Glomerular endothelial cell (primary cell): ENCODE measurements around the gene CHST3. TPM values are rescaled to one million over a fixed set of nuclear protein-coding genes. Genes with fewer than 3 reads are reported as not detected.

Experiments
- DNase-seq: peaks from one replicate; pipeline ENCODE4 v3.0.0-alpha.2; 2011; ENCODE audit warnings: low read depth, low spot score; ENCODE audit errors: extremely low read depth
- total RNA-seq: library from RNA; depleted of rRNA; stranded (reverse); fragments of >200 nt; gene quantifications from 2 replicates; pipeline ENCODE4 v1.2.3, GENCODE V29; 2015

Gene CHST3
- total RNA-seq, 1 donor from 2014 or later, result 10.6 TPM

- DNase-seq, result no peak
Measured at GRCh38 chr10:72009051-72009424, 44.8 kb downstream of the CHST3 start.

- DNase-seq, result peak; percentile 12
Measured at GRCh38 chr10:72009425-72010081, 45.4 kb downstream of the CHST3 start.

- DNase-seq, result no peak
Measured at GRCh38 chr10:72010234-72010973, 46.2 kb downstream of the CHST3 start.

- DNase-seq, result no peak
Measured at GRCh38 chr10:72011016-72011415, 46.8 kb downstream of the CHST3 start.

GRCh38 chr10:72011468-72011867, 47.3 kb downstream of the CHST3 start:
- no peak for DNase-seq

- no peak for DNase-seq
Measured at GRCh38 chr10:72011976-72012512, 47.8 kb downstream of the CHST3 start.

- DNase-seq, result no peak
Measured at GRCh38 chr10:72012796-72013195, 48.6 kb downstream of the CHST3 start.

- no peak for DNase-seq
Measured at GRCh38 chr10:72013202-72013945, 49.2 kb downstream of the CHST3 start.

- DNase-seq, result no peak
Measured at GRCh38 chr10:72014197-72014596, 50.0 kb downstream of the CHST3 start.

- DNase-seq, result no peak
Measured at GRCh38 chr10:72014785-72015480, 50.7 kb downstream of the CHST3 start.

- DNase-seq, result no peak
Measured at GRCh38 chr10:72015841-72016240, 51.6 kb downstream of the CHST3 start.

- DNase-seq, result no peak
Measured at GRCh38 chr10:72016608-72017300, 52.6 kb downstream of the CHST3 start.

GRCh38 chr10:72019085-72019876, 55.1 kb downstream of the CHST3 start:
- DNase-seq, result no peak

GRCh38 chr10:72020914-72021809, 57.0 kb downstream of the CHST3 start:
- DNase-seq, result no peak

- no peak for DNase-seq
Measured at GRCh38 chr10:72022228-72022627, 58.0 kb downstream of the CHST3 start.

- no peak for DNase-seq
Measured at GRCh38 chr10:72024596-72024995, 60.4 kb downstream of the CHST3 start.

- DNase-seq, result no peak
Measured at GRCh38 chr10:72025400-72025799, 61.2 kb downstream of the CHST3 start.

GRCh38 chr10:72025832-72026231, 61.6 kb downstream of the CHST3 start:
- no peak for DNase-seq
